T-helper 1 cell treated with Interleukin-12 subunit alpha and Interleukin-12 subunit beta and Interleukin-4 antibody, amounts not matched to agents 30 ng/mL and 1 ng/mL, for 36 hours (primary cell): ENCODE data around the gene MEX3D. TPM values are rescaled to one million over a fixed set of nuclear protein-coding genes. Genes with fewer than 3 reads are reported as not detected.
"Not testable (repeated sequence)": the region's sequence is repeated elsewhere in the genome, so short reads cannot be mapped to it uniquely, and the experiment has no call there.

Experiments
- intact Hi-C: fragments of 100-400 bp; cut with micrococcal nuclease; formaldehyde crosslinking; loops from one replicate; pipeline ENCODE4 v1.15.1; 2024
- total RNA-seq: library from RNA; stranded (reverse); gene quantifications from 2 replicates; pipeline ENCODE4 v1.2.3, GENCODE V29; 2022

Gene MEX3D
- total RNA-seq, 1 donor from 2014 or later: 8.3 TPM

DNA sequence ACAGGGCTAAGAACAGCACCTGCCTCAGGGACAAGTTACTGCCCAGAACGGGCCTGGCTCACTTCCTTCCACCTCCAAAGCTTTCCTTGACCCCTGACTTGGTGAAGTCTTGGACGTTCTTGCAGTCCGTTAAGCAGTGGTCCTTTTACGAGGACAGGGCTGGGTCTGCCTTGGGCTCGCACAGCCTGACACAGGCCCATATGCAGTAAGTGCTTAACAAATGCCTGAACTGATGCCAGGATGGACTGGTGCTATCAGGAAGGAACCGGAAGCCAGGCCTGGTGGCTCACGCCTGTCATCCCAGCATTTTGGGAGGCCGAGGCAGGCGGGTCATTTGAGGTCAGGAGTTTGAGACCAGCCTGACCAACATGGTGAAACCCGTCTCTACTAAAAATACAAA is 46.1 kb downstream of the MEX3D start:
- intact Hi-C loops: no loop called here

- intact Hi-C loops: no loop called here
These were observed 46.5 kb downstream of the MEX3D start for GRCh38 chr19:1521636-1522035.

DNA sequence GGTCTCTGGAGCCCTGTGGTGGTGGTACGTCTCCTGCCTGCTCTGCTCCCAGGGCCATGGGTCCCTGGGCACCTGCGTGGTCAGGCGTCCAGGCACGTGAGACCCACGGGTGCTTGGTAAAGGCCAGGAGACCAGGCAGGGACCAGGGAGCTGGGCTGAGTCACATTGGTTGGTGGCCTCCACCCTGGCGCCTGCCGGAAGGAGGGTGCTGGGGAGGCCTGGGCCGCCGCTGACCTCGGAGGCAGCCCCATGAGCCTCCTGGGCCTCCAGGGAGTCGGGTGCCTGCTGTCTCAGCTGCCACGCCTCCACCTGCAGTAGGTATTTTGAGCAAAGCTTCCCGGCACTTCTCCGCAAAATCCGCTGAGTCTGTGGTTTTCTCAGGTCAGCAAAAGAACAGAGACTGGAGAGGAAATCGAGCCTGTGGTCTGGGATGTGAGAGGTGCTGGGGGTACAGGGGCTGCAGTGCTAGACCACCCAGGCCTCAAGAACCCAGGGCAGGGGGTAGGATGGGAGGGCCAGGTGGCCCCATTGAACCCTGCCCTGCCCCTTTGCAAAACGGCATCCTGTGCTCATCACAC is 47.8 kb downstream of the MEX3D start:
- intact Hi-C loops: no loop called here

DNA sequence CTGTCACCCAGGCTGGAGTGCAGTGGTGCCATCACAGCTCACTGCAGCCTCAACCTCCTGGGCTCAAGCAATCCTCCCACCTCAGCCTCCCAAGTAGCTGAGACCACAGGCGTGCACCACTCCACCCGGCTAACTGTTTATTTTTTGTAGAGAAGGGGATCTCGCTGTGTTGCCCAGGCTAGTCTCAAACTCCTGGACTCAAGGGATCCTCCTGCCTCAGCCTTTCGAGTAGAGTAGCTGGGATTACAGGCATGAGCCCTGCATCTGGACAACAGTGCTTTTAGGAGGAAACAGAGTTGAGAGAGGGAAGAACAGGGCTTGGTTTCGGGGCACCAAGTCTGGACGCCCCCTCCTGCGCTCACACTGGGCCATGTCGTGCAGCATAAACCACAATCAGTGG is 48.3 kb downstream of the MEX3D start:
- intact Hi-C loops: not testable (repeated sequence)

DNA sequence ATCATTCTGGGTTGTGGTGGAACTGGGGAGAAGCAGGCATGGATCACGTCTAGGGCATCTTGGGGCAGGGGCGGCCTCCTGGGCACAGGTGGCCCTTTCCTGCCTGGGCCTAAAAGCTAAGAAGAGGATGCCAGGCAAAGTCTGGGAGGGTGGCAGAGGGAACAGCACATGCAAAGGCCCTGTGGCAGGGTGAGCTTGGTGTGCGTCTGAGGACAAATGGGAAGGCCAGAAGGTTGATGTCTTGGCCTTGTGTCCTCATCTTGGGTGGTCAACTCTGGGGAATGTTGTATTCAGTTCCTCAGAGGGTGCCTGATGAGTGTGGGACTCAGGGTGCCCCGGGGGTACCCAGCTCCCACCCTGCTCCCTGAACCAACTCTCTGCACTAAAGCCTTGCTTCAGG is 49.7 kb downstream of the MEX3D start:
- intact Hi-C loops: no loop called here

- intact Hi-C loops: no loop called here
These were observed 51.8 kb downstream of the MEX3D start for GRCh38 chr19:1516395-1516753.

DNA sequence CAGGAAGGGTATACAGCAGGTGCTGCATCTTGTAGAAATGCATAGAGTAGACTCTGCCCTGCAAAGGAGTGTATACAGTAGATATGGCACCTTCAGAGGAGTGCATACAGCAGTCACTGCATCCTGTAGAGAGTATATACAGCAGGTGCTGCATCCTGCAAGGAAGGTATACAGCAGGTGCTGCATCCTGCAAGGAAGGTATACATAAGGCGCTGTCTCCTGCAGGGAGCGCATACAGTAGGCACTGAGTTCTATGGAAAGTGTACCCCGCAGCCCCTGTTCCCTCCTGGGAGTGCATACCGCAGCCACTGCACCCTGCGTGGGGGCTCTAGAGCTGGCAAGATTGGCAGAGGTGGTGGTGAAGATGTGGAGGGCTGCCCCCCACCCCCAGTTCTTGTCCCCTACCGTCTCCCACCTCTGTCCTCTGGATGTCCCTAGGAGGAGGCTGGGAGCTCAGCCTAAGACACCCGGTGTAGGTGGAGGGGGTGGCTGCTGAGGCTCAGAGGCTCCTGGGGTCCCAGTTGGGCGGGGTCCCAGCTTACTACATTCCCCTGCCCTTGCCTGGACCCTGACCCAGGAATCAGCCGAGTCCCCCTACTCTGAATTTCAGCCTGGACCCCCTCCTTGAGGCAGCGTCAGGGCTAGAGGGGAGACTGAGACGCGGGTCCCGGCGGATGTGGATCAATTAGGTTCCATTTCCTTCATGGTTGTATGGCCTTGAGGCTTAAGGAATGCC is 53.0 kb downstream of the MEX3D start:
- intact Hi-C loops: no loop called here

DNA sequence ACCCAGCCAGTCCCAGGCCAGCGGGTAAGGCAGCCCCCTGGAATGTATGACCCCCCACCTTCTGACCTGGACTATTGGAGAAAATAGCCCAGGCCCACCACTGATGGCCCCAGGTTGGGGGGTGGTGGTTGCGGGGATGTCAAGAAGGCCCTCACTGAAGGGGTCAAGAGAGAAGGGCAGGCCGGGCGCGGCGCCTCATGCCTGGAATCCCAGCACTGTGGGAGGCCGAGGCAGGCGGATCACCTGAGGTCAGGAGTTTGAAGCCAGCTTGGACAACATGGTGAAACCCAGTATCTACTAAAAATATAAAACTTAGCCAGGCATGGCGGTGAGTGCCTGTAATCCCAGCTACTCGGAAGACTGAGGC is 53.8 kb downstream of the MEX3D start:
- intact Hi-C loops: no loop called here

DNA sequence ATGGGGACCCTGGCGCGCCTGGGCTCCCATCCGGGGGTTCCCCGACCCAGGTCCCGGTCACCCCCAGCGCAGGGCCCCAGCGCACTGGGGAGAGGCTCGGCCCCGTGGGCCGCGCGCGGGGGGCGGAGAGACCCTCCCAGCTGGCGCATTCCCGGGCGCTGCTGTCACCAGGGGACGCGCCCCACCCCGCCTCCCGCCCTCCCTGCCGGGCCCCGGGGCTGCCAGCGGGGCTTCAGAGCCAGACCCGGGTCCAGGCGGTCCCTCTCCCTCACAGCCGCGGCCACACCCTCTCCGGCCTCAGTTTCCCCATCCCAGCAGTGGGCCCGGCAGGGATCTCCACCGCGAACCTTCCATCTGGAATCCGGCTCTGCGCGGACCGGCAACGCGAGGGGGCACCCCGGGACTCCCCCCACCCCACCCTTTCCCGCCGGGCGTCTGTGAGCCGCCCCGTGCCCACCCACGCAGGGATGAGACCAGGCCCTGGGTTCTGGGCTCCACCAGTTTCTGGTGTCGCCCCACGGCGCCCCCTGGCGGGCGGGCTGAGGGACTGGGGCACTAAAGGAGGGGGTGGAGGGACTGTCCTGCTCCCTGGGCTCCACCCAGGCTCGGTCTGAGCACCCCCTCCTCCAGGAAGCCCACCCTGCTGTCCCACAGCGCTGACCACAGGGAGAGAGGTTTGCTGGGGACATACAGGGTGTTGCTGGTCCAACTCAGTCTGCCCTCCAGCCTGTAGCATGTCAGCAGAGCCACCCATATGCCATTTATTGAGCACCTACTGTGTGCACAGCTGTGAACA is 54.4 kb downstream of the MEX3D start:
- intact Hi-C loops: loop anchor here (2.0 kb wide), 1 partner anchor 69 kb away; no protein-coding TSS in a partner anchor

GRCh38 chr19:1512671-1513498 is 55.2 kb downstream of the MEX3D start, which contains the start of gene ADAMTSL5:
ADAMTSL5 (minus strand) TSS chr19:1513019; CDS start chr19:1510943, 2,076 bp downstream.
- intact Hi-C loops: loop anchor here (2.0 kb wide), 1 partner anchor 68 kb away; no protein-coding TSS in a partner anchor

DNA sequence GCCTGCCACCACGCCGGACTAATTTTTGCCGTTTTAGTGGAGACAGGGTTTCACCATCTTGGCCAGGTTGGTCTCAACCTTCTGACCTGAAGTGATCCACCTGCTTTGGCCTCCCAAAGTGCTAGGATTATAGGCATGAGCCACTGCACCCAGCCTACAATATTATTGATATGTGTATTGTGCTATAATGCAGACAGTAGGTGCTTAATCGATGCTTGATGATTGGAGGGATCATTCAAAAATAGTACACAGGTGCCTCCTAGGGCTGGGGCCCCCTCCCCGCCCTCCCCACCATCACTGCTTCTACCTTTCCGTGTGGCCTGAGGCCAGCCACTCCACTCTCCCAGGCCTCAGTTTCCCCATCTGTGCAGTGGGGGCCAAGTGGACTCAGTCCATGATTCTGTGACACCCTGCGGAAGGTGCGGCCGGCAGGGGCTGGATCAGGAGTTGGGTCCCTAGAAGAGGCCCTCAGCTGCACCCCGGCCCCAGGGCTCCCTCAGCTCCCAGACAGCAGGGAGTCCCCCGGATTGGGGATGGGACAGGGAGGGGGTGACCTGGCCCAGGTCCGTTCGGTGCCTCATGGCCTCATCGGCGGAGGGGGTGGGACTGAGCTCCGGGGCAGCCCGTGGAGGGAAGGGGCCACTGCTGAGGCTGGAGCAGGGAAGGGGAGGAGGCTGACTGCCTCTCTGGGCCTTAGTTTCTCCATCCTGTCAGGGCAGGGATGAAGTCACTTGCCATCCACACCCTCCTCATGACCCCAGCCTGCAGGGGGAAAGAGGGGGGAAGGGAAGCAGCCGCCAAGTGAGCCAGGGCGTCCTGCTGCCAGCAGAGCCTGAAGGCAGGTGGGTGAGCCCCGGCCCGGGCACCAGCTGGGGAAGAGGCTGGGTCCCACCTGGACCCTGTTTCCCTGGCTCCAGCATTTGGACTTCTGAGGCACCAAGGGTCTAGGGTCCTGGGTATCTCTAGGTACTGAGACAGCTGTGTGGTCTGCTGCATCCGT is 56.5 kb downstream of the MEX3D start:
- intact Hi-C loops: loop anchor here (2.0 kb wide), 1 partner anchor 67 kb away; no protein-coding TSS in a partner anchor

GRCh38 chr19:1510807-1511206 is 57.3 kb downstream of the MEX3D start:
- intact Hi-C loops: no loop called here

- intact Hi-C loops: no loop called here
These were observed 57.7 kb downstream of the MEX3D start for GRCh38 chr19:1510442-1510806.

- intact Hi-C loops: no loop called here
These were observed 58.3 kb downstream of the MEX3D start for GRCh38 chr19:1509602-1510441.

- intact Hi-C loops: no loop called here
These were observed 59.6 kb downstream of the MEX3D start for GRCh38 chr19:1508507-1508856.

DNA sequence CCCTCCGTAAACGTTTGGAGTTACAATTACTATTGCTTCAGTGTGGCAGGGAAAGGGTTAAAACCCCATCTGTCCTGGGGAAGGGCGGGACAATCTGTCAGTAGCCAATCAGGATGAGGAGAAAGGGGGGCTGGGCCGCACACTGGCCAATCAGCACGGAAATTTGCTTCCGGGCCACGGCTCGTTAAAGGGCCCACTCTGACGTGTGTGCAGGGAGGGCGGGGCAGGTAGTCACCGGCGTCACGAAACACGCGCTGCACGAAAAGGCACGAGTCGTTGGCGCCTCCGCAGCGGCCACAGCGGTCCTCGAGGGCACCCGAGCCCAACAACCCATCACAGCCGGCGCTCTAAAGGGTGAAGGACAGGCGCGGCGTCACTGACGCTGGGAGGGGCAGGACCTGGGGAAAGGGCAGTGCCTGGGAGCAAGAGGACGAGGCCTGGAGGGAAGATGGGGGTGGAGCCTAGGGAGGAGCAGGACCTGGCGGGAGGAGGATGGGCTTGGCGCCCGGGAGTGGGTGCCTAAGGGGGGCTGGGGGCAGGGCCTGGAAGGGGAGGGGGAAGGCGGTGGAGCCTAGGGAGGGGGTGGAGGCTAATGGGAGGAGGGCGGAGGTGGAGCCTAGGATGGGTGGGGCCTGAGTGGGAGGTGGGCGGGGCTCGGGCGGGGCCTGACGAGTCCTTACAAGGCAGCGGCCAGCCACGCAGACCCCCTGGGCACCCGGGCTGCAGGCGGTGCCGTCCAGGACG is 60.2 kb downstream of the MEX3D start:
- intact Hi-C loops: loop anchor here (1.0 kb wide), 3 partner anchors 18 to 145 kb away; partner anchors contain the start of genes C19orf25 and PCSK4

DNA sequence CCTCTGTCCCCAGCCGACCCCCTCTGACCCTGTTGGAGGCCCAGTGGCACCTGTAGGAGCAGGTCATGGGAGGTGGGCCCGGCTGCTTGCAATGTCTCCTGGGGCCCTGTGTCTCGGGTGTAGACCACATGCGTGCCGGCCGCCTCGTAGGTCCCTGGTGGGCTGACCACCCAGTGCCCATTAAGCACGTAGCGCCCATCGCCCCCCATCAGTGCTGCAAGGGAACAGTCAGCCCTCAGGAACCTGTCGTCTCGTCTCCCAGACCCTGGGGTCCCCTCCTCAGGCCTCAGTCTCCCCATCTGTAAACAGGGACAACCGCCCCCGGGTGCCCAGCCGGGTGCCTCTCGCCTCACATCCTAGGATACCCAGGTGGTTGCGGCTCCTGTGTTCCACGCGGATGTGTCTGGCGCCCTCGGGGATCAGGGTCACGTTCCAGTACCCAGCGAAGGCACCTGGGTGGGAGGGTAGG is 60.9 kb downstream of the MEX3D start:
- intact Hi-C loops: loop anchor here (1.0 kb wide), 3 partner anchors 17 to 146 kb away; partner anchors contain the start of genes C19orf25 and PCSK4
